Effector CD4-positive, alpha-beta T cell (primary cell): Measurements from ENCODE around the gene NLRP9.

Source experiments
- DNase-seq: peaks from one replicate; pipeline ENCODE4 v3.0.0-alpha.2; 2020

The NLRP9 gene

GRCh38 chr19:55687281-55688201 is 50.7 kb downstream of the NLRP9 start:
- no peak for DNase-seq

GRCh38 chr19:55686311-55687050 is 51.7 kb downstream of the NLRP9 start:
- DNase-seq: no peak

- no peak for DNase-seq
Observed at GRCh38 chr19:55685776-55686175, 52.4 kb downstream of the NLRP9 start.

- no peak for DNase-seq
Observed at GRCh38 chr19:55684946-55685681, 53.1 kb downstream of the NLRP9 start.

- DNase-seq: no peak
Observed at GRCh38 chr19:55683449-55684261, 54.5 kb downstream of the NLRP9 start.

GRCh38 chr19:55681131-55682092 is 56.8 kb downstream of the NLRP9 start:
- DNase-seq: no peak

- DNase-seq: no peak
Observed at GRCh38 chr19:55680339-55681130, 57.7 kb downstream of the NLRP9 start.

GRCh38 chr19:55679343-55680257 is 58.6 kb downstream of the NLRP9 start:
- no peak for DNase-seq

- no peak for DNase-seq
Observed at GRCh38 chr19:55678121-55678671, 60.0 kb downstream of the NLRP9 start.

GRCh38 chr19:55677572-55678028 is 60.6 kb downstream of the NLRP9 start:
- DNase-seq: no peak

- DNase-seq: no peak
Observed at GRCh38 chr19:55676889-55677505, 61.2 kb downstream of the NLRP9 start.

- DNase-seq: no peak
Observed at GRCh38 chr19:55676383-55676782, 61.8 kb downstream of the NLRP9 start.

GRCh38 chr19:55675661-55676354 is 62.4 kb downstream of the NLRP9 start:
- DNase-seq: no peak

GRCh38 chr19:55674841-55675660 is 63.2 kb downstream of the NLRP9 start, which contains the start of gene EPN1:
Gene EPN1 (plus strand): TSS chr19:55675226. CDS start chr19:55678628, 3,402 bp downstream.
- DNase-seq: peak; percentile 97

- no peak for DNase-seq
Observed at GRCh38 chr19:55674459-55674840, 63.8 kb downstream of the NLRP9 start.

GRCh38 chr19:55673889-55674288 is 64.3 kb downstream of the NLRP9 start:
- DNase-seq: no peak

GRCh38 chr19:55673465-55673864 is 64.7 kb downstream of the NLRP9 start:
- DNase-seq: no peak
